DND-41 (cell line): ENCODE data around the gene IFI30.

Experiments used
- ATAC-seq: fragments of 200-7000 bp; cut with Tn5 transposase; 3 replicates; pipeline ENCODE4 v1.9.1; 2021; ENCODE audit warnings: low read depth; ENCODE audit not compliant: insufficient read depth
- DNase-seq: peaks from one replicate; pipeline ENCODE4 v3.0.0-alpha.2; 2020
- H2AFZ ChIP-seq: 2 replicates; pipeline ENCODE4 v1.6.0; 2012; ENCODE audit warnings: low read depth, low read length
- H3K27ac ChIP-seq: 2 replicates; pipeline ENCODE4 v1.5.1; 2012; ENCODE audit warnings: low read length, inconsistent platforms
- H3K27me3 ChIP-seq: fragments of 200-600 bp; sonication (generic); 2 replicates; pipeline ENCODE4 v1.6.0; 2012; ENCODE audit warnings: low read length, mild to moderate bottlenecking, inconsistent platforms; ENCODE audit not compliant: insufficient read depth, poor library complexity
- H3K36me3 ChIP-seq: 2 replicates; pipeline ENCODE4 v1.5.1; 2012; ENCODE audit warnings: low read length, inconsistent platforms; ENCODE audit not compliant: insufficient read depth
- H3K4me1 ChIP-seq: 2 replicates; pipeline ENCODE4 v1.5.1; 2012; ENCODE audit warnings: mild to moderate bottlenecking, low read length; ENCODE audit not compliant: insufficient read depth
- H3K4me2 ChIP-seq: 2 replicates; pipeline ENCODE4 v1.6.0; 2012; ENCODE audit warnings: mild to moderate bottlenecking, moderate library complexity, low read length, inconsistent platforms; ENCODE audit not compliant: insufficient read depth
- H3K4me3 ChIP-seq, 2 experiments: fragments of 200-600 bp in 1 of 2; shearing (Covaris generic) in 1 of 2; 2 replicates each; pipeline ENCODE4 v1.5.1; 2012 to 2016; ENCODE audit warnings: inconsistent platforms in 2 of 2, low read length in 2 of 2, mild to moderate bottlenecking in 2 of 2, low read depth in 1 of 2, moderate library complexity in 1 of 2
- H3K79me2 ChIP-seq: 2 replicates; pipeline ENCODE4 v1.6.0; 2012; ENCODE audit warnings: low read length, inconsistent platforms; ENCODE audit not compliant: insufficient read depth
- H3K9ac ChIP-seq: 2 replicates; pipeline ENCODE4 v1.6.0; 2012; ENCODE audit warnings: low read depth, mild to moderate bottlenecking, inconsistent platforms, low read length, moderate library complexity
- H3K9me3 ChIP-seq: 2 replicates; pipeline ENCODE4 v1.5.1; 2012; ENCODE audit warnings: low read length, moderate library complexity, mild to moderate bottlenecking, inconsistent platforms; ENCODE audit not compliant: insufficient read depth, severe bottlenecking
- H4K20me1 ChIP-seq: 2 replicates; pipeline ENCODE4 v1.6.0; 2012; ENCODE audit warnings: low read length; ENCODE audit not compliant: insufficient read depth
- CTCF ChIP-seq: IDR thresholded peaks from 2 replicates; pipeline ENCODE4 v1.5.1; 2012; ENCODE audit warnings: borderline replicate concordance, low read length, moderate library complexity, mild to moderate bottlenecking; ENCODE audit not compliant: poor library complexity, severe bottlenecking; ENCODE audit errors: extremely low read depth
- EZH2 ChIP-seq: IDR thresholded peaks from 3 replicates; pipeline ENCODE4 v1.6.1; 2012; ENCODE audit warnings: borderline replicate concordance, low read depth, mild to moderate bottlenecking, moderate library complexity, low read length, inconsistent platforms; ENCODE audit not compliant: severe bottlenecking

Gene IFI30

GRCh38 chr19:18192673-18193387 is 19.2 kb downstream of the IFI30 start, which contains the start of gene MPV17L2:
MPV17L2 (plus strand) TSS chr19:18193218; CDS start chr19:18193282, 64 bp downstream.
- Histone ChIP-seq H3K4me3 (peak within 1 kb of the TSS; percentile 73 to 91; a peak in 3 of 4 replicates), H4K20me1 (0 out of 2 replicates have a peak, but pooled peaks cover 4% of the 10 kb centered on the region), H3K27ac (peak within 1 kb of the TSS; percentile 75), H3K36me3 (peaks cover 14% of the 10 kb centered on the region), H3K9ac (peak within 1 kb of the TSS; percentile 87), H2AFZ (peak within 1 kb of the TSS; percentile 82), H3K4me2 (peak within 1 kb of the TSS; percentile 89), H3K27me3 (no peaks in the 10 kb centered on the region), H3K79me2 (peaks cover 10% of the 10 kb centered on the region), H3K4me1 (peaks cover 26% of the 10 kb centered on the region), H3K9me3 (no peaks in the 10 kb centered on the region)
- DNase-seq (peak; percentile 99), ATAC-seq (peak; percentile 92)
- TF ChIP-seq CTCF = no peak
- TF ChIP-seq EZH2 = peak; percentile 65

GRCh38 chr19:18193388-18194180 is 20.0 kb downstream of the IFI30 start:
- Histone ChIP-seq H3K27ac (peak overlapping the region; percentile 75), H3K36me3 (peaks cover 22% of the 10 kb centered on the region), H3K9ac (peak overlapping the region; percentile 87), H3K4me2 (peak overlapping the region; percentile 89), H3K9me3 (no peaks in the 10 kb centered on the region), H3K79me2 (peaks cover 10% of the 10 kb centered on the region), H4K20me1 (0 out of 2 replicates have a peak, but pooled peaks cover 4% of the 10 kb centered on the region), H3K4me3 (peak overlapping the region; percentile 73 to 91; a peak in 3 of 4 replicates), H3K27me3 (no peaks in the 10 kb centered on the region), H3K4me1 (peaks cover 26% of the 10 kb centered on the region), H2AFZ (peak overlapping the region; percentile 82)
- TF ChIP-seq EZH2 = no peak
- TF ChIP-seq CTCF = no peak
- ATAC-seq (no peak), DNase-seq (peak; percentile 19)

GRCh38 chr19:18194181-18194530 is 20.5 kb downstream of the IFI30 start:
- Histone ChIP-seq H2AFZ (no peak overlapping the region), H3K27ac (peak overlapping the region; percentile 75; the same call in 1 of the 2 replicates), H4K20me1 (0 out of 2 replicates have a peak, but pooled peaks cover 4% of the 10 kb centered on the region), H3K36me3 (peaks cover 22% of the 10 kb centered on the region), H3K79me2 (peaks cover 10% of the 10 kb centered on the region), H3K27me3 (no peaks in the 10 kb centered on the region), H3K4me2 (peak overlapping the region; percentile 89), H3K4me1 (peaks cover 26% of the 10 kb centered on the region), H3K9ac (peak overlapping the region; percentile 87), H3K9me3 (no peaks in the 10 kb centered on the region), H3K4me3 (peak overlapping the region; percentile 73 to 91; a peak in 3 of 4 replicates)
- no peak for ATAC-seq
- TF ChIP-seq CTCF (no peak), EZH2 (no peak)
- no peak for DNase-seq
